Measurements from ENCODE around the gene CDKN2AIP. TPM values are rescaled to one million over a fixed set of nuclear protein-coding genes. Genes with fewer than 3 reads are reported as not detected.
A peak's percentile ranks its signal among the peaks of the same experiment; 100 is the strongest.

The CDKN2AIP gene
- total and polyA plus RNA-seq, 4 donors, result 7.2 to 15.1 (median 11.0) TPM

GRCh38 chr4:183448436-183448835, 4.0 kb downstream of the CDKN2AIP start:
- H3K36me3 ChIP-seq (ENCODE audit: control insufficient read depth in 4 of 4, insufficient read depth in 3 of 4, low read depth in 1 of 4, low read length in 3 of 4), result peaks cover 5 to 29% (median 19%) of the 10 kb centered on the region in 4 donors
- H3K27ac ChIP-seq (ENCODE audit: low read depth in 1 of 2, low read length in 2 of 2), result no peak overlapping the region
- WGBS, result 79% methylated on average over 3 of the region's 3 CpGs
- H3K4me3 ChIP-seq (ENCODE audit: low read depth in 1 of 3, low read length in 3 of 3), result no peak overlapping the region
- DNase-seq (ENCODE audit: low spot score), result no peak
- TF ChIP-seq RAD21 (IDR thresholded peaks at IDR 0.05) (no peak), HNF4G (IDR thresholded peaks at IDR 0.05) (no peak), ATF3 (IDR thresholded peaks at IDR 0.05) (no peak)
- H3K9me3 ChIP-seq (ENCODE audit: control insufficient read depth in 4 of 4, low read length in 3 of 4), result no peaks in the 10 kb centered on the region
- H3K4me1 ChIP-seq (ENCODE audit: control insufficient read depth in 4 of 4, insufficient read depth in 4 of 4, low read length in 3 of 4), result peaks cover 11 to 42% (median 26%) of the 10 kb centered on the region in 4 donors
- no peaks in the 10 kb centered on the region for H3K27me3 ChIP-seq (ENCODE audit: control insufficient read depth in 4 of 4, insufficient read depth in 4 of 4, low read length in 3 of 4)
- no peak overlapping the region for H3K9ac ChIP-seq (ENCODE audit: low read depth in 1 of 2, low read length in 2 of 2)

DNA sequence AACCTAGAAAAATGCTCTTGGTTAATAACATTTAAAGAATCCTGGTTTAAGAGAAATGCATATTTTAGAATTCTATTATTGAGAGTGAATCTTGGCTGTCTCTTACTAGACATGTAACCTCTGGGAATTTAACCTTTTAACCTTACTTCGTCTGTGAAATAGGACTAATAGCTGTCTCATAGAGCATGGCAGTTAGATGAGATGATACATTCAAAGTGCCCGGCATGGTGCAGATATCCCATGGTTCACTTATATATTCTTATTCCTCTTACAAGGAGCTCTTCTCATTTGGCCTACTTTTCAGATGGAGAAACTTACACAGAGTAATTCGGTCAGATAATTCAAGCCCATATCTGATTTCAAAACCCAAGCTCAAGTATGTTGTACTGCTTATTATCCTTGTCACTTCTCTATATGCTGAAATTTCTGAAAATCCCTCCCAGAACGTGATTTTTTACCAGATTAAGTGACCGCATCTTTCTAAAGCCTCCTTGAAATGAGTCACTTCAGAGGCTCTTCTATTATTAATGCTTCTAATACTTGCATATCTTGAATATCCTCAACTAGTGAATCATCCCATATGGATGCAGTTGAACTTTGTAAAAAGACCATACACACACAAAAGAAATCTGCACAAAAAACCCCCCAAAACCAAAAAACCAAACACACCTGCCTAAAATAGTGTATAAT, 4.9 kb downstream of the CDKN2AIP start:
- no peak overlapping the region for H3K27ac ChIP-seq (ENCODE audit: low read depth in 1 of 2, low read length in 2 of 2)
- peaks cover 5 to 29% (median 19%) of the 10 kb centered on the region in 4 donors for H3K36me3 ChIP-seq (ENCODE audit: control insufficient read depth in 4 of 4, insufficient read depth in 3 of 4, low read depth in 1 of 4, low read length in 3 of 4)
- H3K27me3 ChIP-seq (ENCODE audit: control insufficient read depth in 4 of 4, insufficient read depth in 4 of 4, low read length in 3 of 4), result no peaks in the 10 kb centered on the region
- DNase-seq (ENCODE audit: low spot score), result no peak
- TF ChIP-seq, protein P1, sequence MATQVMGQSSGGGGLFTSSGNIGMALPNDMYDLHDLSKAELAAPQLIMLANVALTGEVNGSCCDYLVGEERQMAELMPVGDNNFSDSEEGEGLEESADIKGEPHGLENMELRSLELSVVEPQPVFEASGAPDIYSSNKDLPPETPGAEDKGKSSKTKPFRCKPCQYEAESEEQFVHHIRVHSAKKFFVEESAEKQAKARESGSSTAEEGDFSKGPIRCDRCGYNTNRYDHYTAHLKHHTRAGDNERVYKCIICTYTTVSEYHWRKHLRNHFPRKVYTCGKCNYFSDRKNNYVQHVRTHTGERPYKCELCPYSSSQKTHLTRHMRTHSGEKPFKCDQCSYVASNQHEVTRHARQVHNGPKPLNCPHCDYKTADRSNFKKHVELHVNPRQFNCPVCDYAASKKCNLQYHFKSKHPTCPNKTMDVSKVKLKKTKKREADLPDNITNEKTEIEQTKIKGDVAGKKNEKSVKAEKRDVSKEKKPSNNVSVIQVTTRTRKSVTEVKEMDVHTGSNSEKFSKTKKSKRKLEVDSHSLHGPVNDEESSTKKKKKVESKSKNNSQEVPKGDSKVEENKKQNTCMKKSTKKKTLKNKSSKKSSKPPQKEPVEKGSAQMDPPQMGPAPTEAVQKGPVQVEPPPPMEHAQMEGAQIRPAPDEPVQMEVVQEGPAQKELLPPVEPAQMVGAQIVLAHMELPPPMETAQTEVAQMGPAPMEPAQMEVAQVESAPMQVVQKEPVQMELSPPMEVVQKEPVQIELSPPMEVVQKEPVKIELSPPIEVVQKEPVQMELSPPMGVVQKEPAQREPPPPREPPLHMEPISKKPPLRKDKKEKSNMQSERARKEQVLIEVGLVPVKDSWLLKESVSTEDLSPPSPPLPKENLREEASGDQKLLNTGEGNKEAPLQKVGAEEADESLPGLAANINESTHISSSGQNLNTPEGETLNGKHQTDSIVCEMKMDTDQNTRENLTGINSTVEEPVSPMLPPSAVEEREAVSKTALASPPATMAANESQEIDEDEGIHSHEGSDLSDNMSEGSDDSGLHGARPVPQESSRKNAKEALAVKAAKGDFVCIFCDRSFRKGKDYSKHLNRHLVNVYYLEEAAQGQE (IDR thresholded peaks at IDR 0.05), result no peak
- TF ChIP-seq HNF4G (IDR thresholded peaks at IDR 0.05), result no peak
- no peak for TF ChIP-seq NR2F2 (IDR thresholded peaks at IDR 0.05)
- no peak for TF ChIP-seq EGR1 (IDR thresholded peaks at IDR 0.05; ENCODE audit: low read depth in 2 of 2)
- TF ChIP-seq, protein P2, sequence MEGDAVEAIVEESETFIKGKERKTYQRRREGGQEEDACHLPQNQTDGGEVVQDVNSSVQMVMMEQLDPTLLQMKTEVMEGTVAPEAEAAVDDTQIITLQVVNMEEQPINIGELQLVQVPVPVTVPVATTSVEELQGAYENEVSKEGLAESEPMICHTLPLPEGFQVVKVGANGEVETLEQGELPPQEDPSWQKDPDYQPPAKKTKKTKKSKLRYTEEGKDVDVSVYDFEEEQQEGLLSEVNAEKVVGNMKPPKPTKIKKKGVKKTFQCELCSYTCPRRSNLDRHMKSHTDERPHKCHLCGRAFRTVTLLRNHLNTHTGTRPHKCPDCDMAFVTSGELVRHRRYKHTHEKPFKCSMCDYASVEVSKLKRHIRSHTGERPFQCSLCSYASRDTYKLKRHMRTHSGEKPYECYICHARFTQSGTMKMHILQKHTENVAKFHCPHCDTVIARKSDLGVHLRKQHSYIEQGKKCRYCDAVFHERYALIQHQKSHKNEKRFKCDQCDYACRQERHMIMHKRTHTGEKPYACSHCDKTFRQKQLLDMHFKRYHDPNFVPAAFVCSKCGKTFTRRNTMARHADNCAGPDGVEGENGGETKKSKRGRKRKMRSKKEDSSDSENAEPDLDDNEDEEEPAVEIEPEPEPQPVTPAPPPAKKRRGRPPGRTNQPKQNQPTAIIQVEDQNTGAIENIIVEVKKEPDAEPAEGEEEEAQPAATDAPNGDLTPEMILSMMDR (IDR thresholded peaks at IDR 0.05; ENCODE audit: low read depth, low read length, missing input control), result no peak
- TF ChIP-seq TAF1 (conservative IDR thresholded peaks at IDR 0.05), result no peak
- no peak for TF ChIP-seq FOXA2 (IDR thresholded peaks at IDR 0.05)
- TF ChIP-seq RAD21 (IDR thresholded peaks at IDR 0.05), result no peak
- TF ChIP-seq ATF3 (IDR thresholded peaks at IDR 0.05), result no peak
- no peaks in the 10 kb centered on the region for H3K9me3 ChIP-seq (ENCODE audit: control insufficient read depth in 4 of 4, low read length in 3 of 4)
- H3K4me1 ChIP-seq (ENCODE audit: control insufficient read depth in 4 of 4, insufficient read depth in 4 of 4, low read length in 3 of 4), result peaks cover 11 to 42% (median 24%) of the 10 kb centered on the region in 4 donors
- no peak overlapping the region for H3K9ac ChIP-seq (ENCODE audit: low read depth in 1 of 2, low read length in 2 of 2)
- H3K4me3 ChIP-seq (ENCODE audit: low read depth in 1 of 3, low read length in 3 of 3), result no peak overlapping the region
- 84% methylated on average over 5 of the region's 5 CpGs for WGBS

DNA sequence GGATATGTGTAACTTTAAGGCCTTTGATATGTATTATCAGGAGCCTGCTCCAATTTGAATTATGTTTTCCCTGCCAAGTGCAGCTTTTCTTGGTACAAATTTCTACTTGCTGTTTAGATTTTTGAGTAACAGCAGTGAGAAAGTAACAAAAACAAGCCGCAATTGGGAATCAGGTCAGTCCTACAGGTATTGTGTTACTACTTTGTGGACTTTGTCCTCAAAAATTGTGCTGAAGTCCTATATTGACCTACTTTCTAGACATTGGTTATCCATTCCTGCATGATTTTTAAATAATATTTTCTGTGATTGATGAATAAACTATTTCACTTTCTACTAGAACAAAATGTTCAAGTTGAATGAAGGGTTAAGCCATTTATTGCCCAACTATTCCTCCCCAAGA, 5.7 kb downstream of the CDKN2AIP start:
- Histone ChIP-seq H3K36me3 (ENCODE audit: control insufficient read depth in 4 of 4, insufficient read depth in 3 of 4, low read depth in 1 of 4, low read length in 3 of 4) (peaks cover 5 to 29% (median 19%) of the 10 kb centered on the region in 4 donors), H3K27me3 (ENCODE audit: control insufficient read depth in 4 of 4, insufficient read depth in 4 of 4, low read length in 3 of 4) (no peaks in the 10 kb centered on the region), H3K27ac (ENCODE audit: low read depth in 1 of 2, low read length in 2 of 2) (no peak overlapping the region), H3K4me1 (ENCODE audit: control insufficient read depth in 4 of 4, insufficient read depth in 4 of 4, low read length in 3 of 4) (peaks cover 11 to 42% (median 24%) of the 10 kb centered on the region in 4 donors), H3K9me3 (ENCODE audit: control insufficient read depth in 4 of 4, low read length in 3 of 4) (no peaks in the 10 kb centered on the region), H3K9ac (ENCODE audit: low read depth in 1 of 2, low read length in 2 of 2) (no peak overlapping the region), H3K4me3 (ENCODE audit: low read depth in 1 of 3, low read length in 3 of 3) (no peak overlapping the region)
- no peak for DNase-seq (ENCODE audit: low spot score)
- 49% methylated on average over 1 of the region's 1 CpG for WGBS
- TF ChIP-seq EGR1 (IDR thresholded peaks at IDR 0.05; ENCODE audit: low read depth in 2 of 2) (no peak), RXRA (IDR thresholded peaks at IDR 0.05) (no peak), JUND (IDR thresholded peaks at IDR 0.05) (no peak), YY1 (IDR thresholded peaks at IDR 0.05) (no peak), SP1 (IDR thresholded peaks at IDR 0.05) (peak; percentile 46), RAD21 (IDR thresholded peaks at IDR 0.05) (no peak), MAX (IDR thresholded peaks at IDR 0.05) (no peak), TAF1 (conservative IDR thresholded peaks at IDR 0.05) (no peak), ATF3 (IDR thresholded peaks at IDR 0.05) (no peak)
- TF ChIP-seq, protein P1 (IDR thresholded peaks at IDR 0.05), result no peak
